DND-41 (cell line): ENCODE results near the gene ANO2.

Experiments used
- ATAC-seq: fragments of 200-7000 bp; cut with Tn5 transposase; 3 replicates; pipeline ENCODE4 v1.9.1; 2021; ENCODE audit warnings: low read depth; ENCODE audit not compliant: insufficient read depth
- DNase-seq: peaks from one replicate; pipeline ENCODE4 v3.0.0-alpha.2; 2020
- H2AFZ ChIP-seq: 2 replicates; pipeline ENCODE4 v1.6.0; 2012; ENCODE audit warnings: low read depth, low read length
- H3K27ac ChIP-seq: 2 replicates; pipeline ENCODE4 v1.5.1; 2012; ENCODE audit warnings: low read length, inconsistent platforms
- H3K27me3 ChIP-seq: fragments of 200-600 bp; sonication (generic); 2 replicates; pipeline ENCODE4 v1.6.0; 2012; ENCODE audit warnings: low read length, mild to moderate bottlenecking, inconsistent platforms; ENCODE audit not compliant: insufficient read depth, poor library complexity
- H3K36me3 ChIP-seq: 2 replicates; pipeline ENCODE4 v1.5.1; 2012; ENCODE audit warnings: low read length, inconsistent platforms; ENCODE audit not compliant: insufficient read depth
- H3K4me1 ChIP-seq: 2 replicates; pipeline ENCODE4 v1.5.1; 2012; ENCODE audit warnings: mild to moderate bottlenecking, low read length; ENCODE audit not compliant: insufficient read depth
- H3K4me2 ChIP-seq: 2 replicates; pipeline ENCODE4 v1.6.0; 2012; ENCODE audit warnings: mild to moderate bottlenecking, moderate library complexity, low read length, inconsistent platforms; ENCODE audit not compliant: insufficient read depth
- H3K4me3 ChIP-seq, 2 experiments: fragments of 200-600 bp in 1 of 2; shearing (Covaris generic) in 1 of 2; 2 replicates each; pipeline ENCODE4 v1.5.1; 2012 to 2016; ENCODE audit warnings: inconsistent platforms in 2 of 2, low read length in 2 of 2, mild to moderate bottlenecking in 2 of 2, low read depth in 1 of 2, moderate library complexity in 1 of 2
- H3K79me2 ChIP-seq: 2 replicates; pipeline ENCODE4 v1.6.0; 2012; ENCODE audit warnings: low read length, inconsistent platforms; ENCODE audit not compliant: insufficient read depth
- H3K9ac ChIP-seq: 2 replicates; pipeline ENCODE4 v1.6.0; 2012; ENCODE audit warnings: low read depth, mild to moderate bottlenecking, inconsistent platforms, low read length, moderate library complexity
- H3K9me3 ChIP-seq: 2 replicates; pipeline ENCODE4 v1.5.1; 2012; ENCODE audit warnings: low read length, moderate library complexity, mild to moderate bottlenecking, inconsistent platforms; ENCODE audit not compliant: insufficient read depth, severe bottlenecking
- H4K20me1 ChIP-seq: 2 replicates; pipeline ENCODE4 v1.6.0; 2012; ENCODE audit warnings: low read length; ENCODE audit not compliant: insufficient read depth
- EZH2 ChIP-seq: IDR thresholded peaks from 3 replicates; pipeline ENCODE4 v1.6.1; 2012; ENCODE audit warnings: borderline replicate concordance, low read depth, mild to moderate bottlenecking, moderate library complexity, low read length, inconsistent platforms; ENCODE audit not compliant: severe bottlenecking
- TF ChIP-seq, protein P1 (sequence below): IDR thresholded peaks from 2 replicates; pipeline ENCODE4 v1.5.1; 2012; ENCODE audit warnings: borderline replicate concordance, low read length, moderate library complexity, mild to moderate bottlenecking; ENCODE audit not compliant: poor library complexity, severe bottlenecking; ENCODE audit errors: extremely low read depth

ANO2 gene

DNA sequence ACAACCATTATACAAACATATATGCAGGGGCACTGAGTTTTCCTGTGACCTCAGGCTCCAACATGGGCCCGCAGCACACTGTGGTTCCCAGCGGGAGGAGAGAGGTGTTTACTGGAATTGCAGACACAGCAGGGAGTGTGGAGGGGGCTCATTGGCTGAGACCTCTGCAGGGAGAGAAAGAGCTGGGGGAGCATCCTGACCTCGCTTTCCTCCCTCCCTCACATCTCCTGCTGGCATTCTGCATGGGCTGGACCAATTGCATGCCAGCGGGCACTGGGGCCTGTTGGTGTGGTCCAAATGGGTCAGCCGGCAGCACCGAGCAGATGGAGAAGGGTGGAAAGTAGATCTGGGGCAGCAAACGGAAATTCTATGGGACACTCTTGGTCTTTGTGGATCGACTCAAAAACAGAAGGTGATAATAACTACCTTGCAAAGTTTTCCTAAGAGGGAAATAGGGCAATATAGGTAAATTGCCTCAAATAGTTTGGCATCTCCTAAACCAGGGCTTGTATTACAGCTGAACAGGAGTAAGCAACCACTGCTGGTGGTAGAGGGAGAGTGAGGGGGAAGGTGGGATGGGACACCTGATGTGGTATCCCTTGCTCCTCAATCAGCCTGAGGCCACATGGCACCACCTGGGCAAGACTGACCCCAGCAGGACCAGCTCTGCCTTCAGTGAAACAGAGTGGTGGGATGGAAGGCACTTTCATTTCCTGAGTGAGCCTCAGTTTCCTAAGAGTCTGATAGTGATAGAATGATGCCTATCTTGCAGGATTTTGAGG, 426.3 kb downstream of the ANO2 start:
- DNase-seq, result no peak
- Histone ChIP-seq H3K27me3 (peaks cover 17% of the 10 kb centered on the region), H2AFZ (no peak overlapping the region), H3K4me1 (no peaks in the 10 kb centered on the region), H3K4me3 (no peak overlapping the region), H3K9ac (no peak overlapping the region), H3K9me3 (no peaks in the 10 kb centered on the region), H3K36me3 (no peaks in the 10 kb centered on the region), H3K27ac (no peak overlapping the region), H3K4me2 (no peak overlapping the region), H3K79me2 (no peaks in the 10 kb centered on the region), H4K20me1 (no peaks in the 10 kb centered on the region)
- ATAC-seq, result no peak
- TF ChIP-seq, protein P1, sequence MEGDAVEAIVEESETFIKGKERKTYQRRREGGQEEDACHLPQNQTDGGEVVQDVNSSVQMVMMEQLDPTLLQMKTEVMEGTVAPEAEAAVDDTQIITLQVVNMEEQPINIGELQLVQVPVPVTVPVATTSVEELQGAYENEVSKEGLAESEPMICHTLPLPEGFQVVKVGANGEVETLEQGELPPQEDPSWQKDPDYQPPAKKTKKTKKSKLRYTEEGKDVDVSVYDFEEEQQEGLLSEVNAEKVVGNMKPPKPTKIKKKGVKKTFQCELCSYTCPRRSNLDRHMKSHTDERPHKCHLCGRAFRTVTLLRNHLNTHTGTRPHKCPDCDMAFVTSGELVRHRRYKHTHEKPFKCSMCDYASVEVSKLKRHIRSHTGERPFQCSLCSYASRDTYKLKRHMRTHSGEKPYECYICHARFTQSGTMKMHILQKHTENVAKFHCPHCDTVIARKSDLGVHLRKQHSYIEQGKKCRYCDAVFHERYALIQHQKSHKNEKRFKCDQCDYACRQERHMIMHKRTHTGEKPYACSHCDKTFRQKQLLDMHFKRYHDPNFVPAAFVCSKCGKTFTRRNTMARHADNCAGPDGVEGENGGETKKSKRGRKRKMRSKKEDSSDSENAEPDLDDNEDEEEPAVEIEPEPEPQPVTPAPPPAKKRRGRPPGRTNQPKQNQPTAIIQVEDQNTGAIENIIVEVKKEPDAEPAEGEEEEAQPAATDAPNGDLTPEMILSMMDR, result no peak
- no peak for TF ChIP-seq EZH2

GRCh38 chr12:5516371-5517241, 428.5 kb downstream of the ANO2 start:
- no peaks in the 10 kb centered on the region for H3K36me3 ChIP-seq
- no peak overlapping the region for H3K4me2 ChIP-seq
- H3K9ac ChIP-seq, result no peak overlapping the region
- no peak for TF ChIP-seq EZH2
- TF ChIP-seq, protein P1, result no peak
- no peak overlapping the region for H2AFZ ChIP-seq
- H3K27me3 ChIP-seq, result peaks cover 27% of the 10 kb centered on the region
- no peaks in the 10 kb centered on the region for H3K9me3 ChIP-seq
- H3K79me2 ChIP-seq, result no peaks in the 10 kb centered on the region
- H3K4me1 ChIP-seq, result no peaks in the 10 kb centered on the region
- ATAC-seq (no peak), DNase-seq (no peak)
- H3K4me3 ChIP-seq, result no peak overlapping the region
- no peaks in the 10 kb centered on the region for H4K20me1 ChIP-seq
- no peak overlapping the region for H3K27ac ChIP-seq

- no peak overlapping the region for H3K27ac ChIP-seq
- no peaks in the 10 kb centered on the region for H3K36me3 ChIP-seq
- no peaks in the 10 kb centered on the region for H3K9me3 ChIP-seq
- DNase-seq (no peak), ATAC-seq (no peak)
- H3K9ac ChIP-seq, result no peak overlapping the region
- H3K4me2 ChIP-seq, result no peak overlapping the region
- H2AFZ ChIP-seq, result no peak overlapping the region
- H3K79me2 ChIP-seq, result no peaks in the 10 kb centered on the region
- H3K4me1 ChIP-seq, result no peaks in the 10 kb centered on the region
- TF ChIP-seq, protein P1, result no peak
- TF ChIP-seq EZH2, result no peak
- no peaks in the 10 kb centered on the region for H4K20me1 ChIP-seq
- no peak overlapping the region for H3K4me3 ChIP-seq
- H3K27me3 ChIP-seq, result peaks cover 33% of the 10 kb centered on the region
These were observed 429.6 kb downstream of the ANO2 start for GRCh38 chr12:5515458-5515857.
